Neural crest cell (in vitro differentiated cells): ENCODE data around the gene KCNS1. TPM values are rescaled to one million over a fixed set of nuclear protein-coding genes. Genes with fewer than 3 reads are reported as not detected.

Experiments used
- DNase-seq: peaks from one replicate; pipeline ENCODE4 v3.0.0; 2021; ENCODE audit warnings: low read depth, mixed read lengths, low spot score
- H3K27ac Mint-ChIP-seq: one replicate; pipeline ENCODE4 v1.8.0; 2021; ENCODE audit warnings: mild to moderate bottlenecking, mixed read lengths; ENCODE audit not compliant: unreplicated experiment
- H3K27me3 Mint-ChIP-seq: 2 replicates; pipeline ENCODE4 v1.8.0; 2021; ENCODE audit warnings: low read depth, mild to moderate bottlenecking, mixed read lengths
- H3K36me3 Mint-ChIP-seq: 2 replicates; pipeline ENCODE4 v1.8.0; 2021; ENCODE audit warnings: low read depth, mild to moderate bottlenecking, mixed read lengths
- H3K4me1 Mint-ChIP-seq: 2 replicates; pipeline ENCODE4 v1.8.0; 2021; ENCODE audit warnings: mixed read lengths
- H3K4me3 Mint-ChIP-seq: one replicate; pipeline ENCODE4 v1.8.0; 2021; ENCODE audit warnings: mild to moderate bottlenecking, mixed read lengths
- H3K9me3 Mint-ChIP-seq: 2 replicates; pipeline ENCODE4 v1.8.0; 2021; ENCODE audit warnings: mixed read lengths
- CTCF ChIP-seq: fragments of 200-600 bp; sonication (generic); conservative IDR thresholded peaks from 2 replicates; pipeline ENCODE4 v1.5.0; 2021; ENCODE audit warnings: antibody characterized with exemption, mild to moderate bottlenecking
- total RNA-seq: library from RNA; stranded (reverse); gene quantifications from 2 replicates; pipeline ENCODE4 v1.2.1, GENCODE V29; 2021

The KCNS1 gene
- total RNA-seq, 1 donor from 2014 or later = not detected

- no peak for DNase-seq
- H3K27me3 Mint-ChIP-seq = no peaks in the 10 kb centered on the region
- no peaks in the 10 kb centered on the region for H3K4me1 Mint-ChIP-seq
- H3K27ac Mint-ChIP-seq = no peak overlapping the region
- H3K4me3 Mint-ChIP-seq = no peak overlapping the region
- H3K9me3 Mint-ChIP-seq = peaks cover 7% of the 10 kb centered on the region
- peaks cover 18% of the 10 kb centered on the region for H3K36me3 Mint-ChIP-seq
- no peak for TF ChIP-seq CTCF
These were observed 13.7 kb downstream of the KCNS1 start for GRCh38 chr20:45087097-45087790.

GRCh38 chr20:45085867-45086266 lies 15.1 kb downstream of the KCNS1 start:
- H3K27me3 Mint-ChIP-seq = no peaks in the 10 kb centered on the region
- no peak overlapping the region for H3K27ac Mint-ChIP-seq
- peaks cover 25% of the 10 kb centered on the region for H3K36me3 Mint-ChIP-seq
- no peak for TF ChIP-seq CTCF
- no peak overlapping the region for H3K4me3 Mint-ChIP-seq
- H3K4me1 Mint-ChIP-seq = no peaks in the 10 kb centered on the region
- no peak for DNase-seq
- peaks cover 11% of the 10 kb centered on the region for H3K9me3 Mint-ChIP-seq

GRCh38 chr20:45085289-45085688 lies 15.6 kb downstream of the KCNS1 start:
- Mint-ChIP-seq H3K4me1 (no peaks in the 10 kb centered on the region), H3K4me3 (no peak overlapping the region), H3K36me3 (peaks cover 28% of the 10 kb centered on the region), H3K9me3 (peaks cover 11% of the 10 kb centered on the region), H3K27ac (no peak overlapping the region), H3K27me3 (no peaks in the 10 kb centered on the region)
- no peak for DNase-seq
- no peak for TF ChIP-seq CTCF

- H3K4me1 Mint-ChIP-seq = no peaks in the 10 kb centered on the region
These were observed 17.8 kb downstream of the KCNS1 start for GRCh38 chr20:45083127-45083526.

GRCh38 chr20:45082468-45082867 lies 18.5 kb downstream of the KCNS1 start:
- no peak for TF ChIP-seq CTCF
- no peak for DNase-seq
- no peak overlapping the region for H3K27ac Mint-ChIP-seq
- peaks cover 11% of the 10 kb centered on the region for H3K9me3 Mint-ChIP-seq
- no peaks in the 10 kb centered on the region for H3K4me1 Mint-ChIP-seq
- H3K27me3 Mint-ChIP-seq = no peaks in the 10 kb centered on the region
- H3K4me3 Mint-ChIP-seq = no peak overlapping the region
- peaks cover 32% of the 10 kb centered on the region for H3K36me3 Mint-ChIP-seq

More at GRCh38 chr20:45083127-45083526, 17.8 kb downstream of the KCNS1 start:
- peaks cover 11% of the 10 kb centered on the region for H3K9me3 Mint-ChIP-seq
- no peak overlapping the region for H3K27ac Mint-ChIP-seq
- DNase-seq = no peak
- H3K27me3 Mint-ChIP-seq = no peaks in the 10 kb centered on the region
- no peak for TF ChIP-seq CTCF
- peaks cover 32% of the 10 kb centered on the region for H3K36me3 Mint-ChIP-seq
- no peak overlapping the region for H3K4me3 Mint-ChIP-seq
